ENCODE measurements around the gene HTR6.
"Not testable (repeated sequence)": the region's sequence is repeated elsewhere in the genome, so short reads cannot be mapped to it uniquely, and the experiment has no call there.

Gene HTR6

DNA sequence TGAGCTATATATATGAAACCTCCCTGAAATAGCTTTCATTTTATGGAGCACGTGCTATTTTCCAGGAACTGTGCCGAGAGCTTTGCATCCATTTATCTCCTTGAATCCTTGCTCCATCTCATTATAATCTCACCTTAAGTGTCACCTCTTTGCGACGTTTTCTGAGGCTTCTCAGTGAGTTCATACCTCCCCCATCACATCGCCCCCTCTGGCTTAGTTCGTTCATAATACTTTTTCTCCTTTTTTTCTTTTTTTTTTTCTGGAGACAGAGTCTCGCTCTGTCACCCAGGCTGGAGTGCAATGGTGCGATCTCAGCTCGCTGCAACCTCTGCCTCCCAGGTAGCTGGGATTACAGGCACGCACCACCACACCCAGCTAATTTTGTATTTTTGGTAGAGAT lies 25.4 kb upstream of the HTR6 start:
- DNase-seq (ENCODE audit: low read depth, low spot score) = not testable (repeated sequence)

DNA sequence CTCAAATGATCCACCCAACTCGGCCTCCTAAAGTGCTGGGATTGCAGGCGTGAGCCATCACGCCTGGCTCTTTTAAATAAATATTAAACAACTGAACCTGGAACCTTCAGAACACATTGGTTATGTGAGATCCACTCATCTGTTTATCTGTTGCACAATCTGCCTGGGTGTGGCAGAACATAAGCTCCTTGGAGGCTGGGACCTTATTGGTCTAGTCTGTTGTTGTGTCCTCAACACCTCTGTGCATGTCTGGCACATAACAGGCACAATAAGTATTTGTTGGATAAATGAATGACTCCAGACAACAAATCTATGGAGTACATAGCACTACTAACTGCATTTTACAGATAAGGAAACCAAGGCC lies 24.7 kb upstream of the HTR6 start:
- no peak for DNase-seq (ENCODE audit: low read depth, low spot score)

DNA sequence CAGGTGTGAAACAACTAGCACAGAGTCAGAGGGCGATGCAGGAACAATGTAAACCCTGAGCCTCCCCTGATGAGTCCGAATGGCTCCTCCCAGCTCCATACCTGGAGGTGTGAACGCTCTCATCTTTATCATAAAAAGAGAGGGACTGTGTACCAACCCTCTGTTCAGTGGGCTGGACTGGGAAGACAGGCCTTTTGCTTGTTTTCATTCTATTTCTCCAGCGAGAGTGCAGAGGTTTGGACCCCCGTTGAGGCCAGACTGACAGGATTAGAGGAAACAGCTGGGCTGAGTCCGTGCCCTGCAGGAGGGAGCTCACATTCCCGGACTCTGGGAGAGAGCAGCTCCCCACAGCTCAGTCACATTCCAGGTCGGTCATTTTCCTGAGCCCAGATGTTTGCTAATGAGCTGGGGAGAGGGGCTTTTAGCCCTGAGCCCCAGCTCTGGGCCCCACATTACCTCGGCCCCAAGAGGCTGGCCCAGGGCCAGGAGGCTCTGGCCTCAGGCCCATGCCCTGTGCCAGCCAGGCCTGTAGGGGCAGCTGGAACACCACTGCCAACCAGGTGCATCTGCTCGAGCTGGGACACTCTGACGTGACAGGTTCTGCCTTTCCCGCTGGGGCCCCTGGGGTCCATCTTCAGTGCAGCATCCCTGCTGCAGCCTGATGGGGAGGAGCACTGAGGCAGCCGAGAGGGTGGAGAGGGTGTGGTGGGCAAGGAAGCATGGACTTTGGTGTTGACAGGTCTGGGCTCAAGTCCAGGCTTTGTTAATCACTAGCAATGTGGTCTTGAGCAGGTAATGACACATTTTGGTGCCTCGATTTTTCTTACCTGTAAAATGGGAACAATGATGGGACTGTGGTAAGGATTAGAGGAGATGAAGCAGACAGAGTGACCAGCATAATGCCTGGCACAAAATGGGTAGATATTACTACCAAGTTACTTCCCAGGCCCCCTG lies 24.0 kb upstream of the HTR6 start:
- DNase-seq (ENCODE audit: low read depth, low spot score) = peak; percentile 76

GRCh38 chr1:19643121-19643520 lies 21.6 kb upstream of the HTR6 start:
- DNase-seq (ENCODE audit: low read depth, low spot score) = peak; percentile 25

- peak; percentile 29 for DNase-seq (ENCODE audit: low read depth, low spot score)
Observed at GRCh38 chr1:19643602-19644394, 20.9 kb upstream of the HTR6 start, which contains the start of gene NBL1. Gene NBL1 (plus strand): TSS chr1:19644311. CDS start chr1:19655031, 10,720 bp downstream.

DNA sequence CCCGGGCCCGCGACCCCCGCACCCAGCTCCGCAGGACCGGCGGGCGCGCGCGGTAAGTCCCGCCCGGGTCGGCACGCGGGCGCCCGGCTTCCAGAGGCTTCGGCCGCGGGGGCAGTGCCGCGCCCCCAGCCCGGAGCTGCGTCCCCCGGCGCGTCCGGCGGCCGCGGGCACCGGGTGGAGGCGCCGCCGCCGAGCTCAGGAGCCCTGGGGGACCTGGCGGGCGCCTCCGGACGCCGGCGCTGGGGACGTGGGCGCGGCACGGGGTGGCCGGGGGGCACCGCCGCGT lies 20.3 kb upstream of the HTR6 start:
- no peak for DNase-seq (ENCODE audit: low read depth, low spot score)

- peak; percentile 28 for DNase-seq (ENCODE audit: low read depth, low spot score)
Observed at GRCh38 chr1:19644681-19645410, 19.8 kb upstream of the HTR6 start.

GRCh38 chr1:19645411-19646251 lies 19.0 kb upstream of the HTR6 start:
- peak; percentile 34 for DNase-seq (ENCODE audit: low read depth, low spot score)

- no peak for DNase-seq (ENCODE audit: low read depth, low spot score)
Observed at GRCh38 chr1:19646377-19647319, 18.0 kb upstream of the HTR6 start.

DNA sequence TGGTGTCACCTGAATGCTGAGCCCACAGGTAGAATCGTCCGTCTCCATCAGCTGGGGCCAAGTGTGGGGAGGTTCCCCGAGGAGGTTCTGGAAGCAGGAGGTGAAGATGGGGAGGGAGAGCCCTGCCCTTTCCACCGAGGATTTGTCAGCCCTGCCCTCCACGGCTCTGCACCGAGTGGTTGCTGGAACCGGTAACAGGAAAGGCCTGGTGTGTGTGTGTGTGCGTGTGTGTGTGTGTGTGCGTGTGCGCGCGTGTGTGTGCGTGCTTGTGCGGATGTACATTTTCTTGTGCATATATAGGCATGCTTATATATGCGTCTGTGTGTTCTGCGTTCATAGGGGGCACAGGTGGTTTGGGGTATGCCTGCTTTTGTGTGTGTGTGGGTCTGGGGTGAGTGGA lies 17.0 kb upstream of the HTR6 start:
- DNase-seq (ENCODE audit: low read depth, low spot score) = no peak

DNA sequence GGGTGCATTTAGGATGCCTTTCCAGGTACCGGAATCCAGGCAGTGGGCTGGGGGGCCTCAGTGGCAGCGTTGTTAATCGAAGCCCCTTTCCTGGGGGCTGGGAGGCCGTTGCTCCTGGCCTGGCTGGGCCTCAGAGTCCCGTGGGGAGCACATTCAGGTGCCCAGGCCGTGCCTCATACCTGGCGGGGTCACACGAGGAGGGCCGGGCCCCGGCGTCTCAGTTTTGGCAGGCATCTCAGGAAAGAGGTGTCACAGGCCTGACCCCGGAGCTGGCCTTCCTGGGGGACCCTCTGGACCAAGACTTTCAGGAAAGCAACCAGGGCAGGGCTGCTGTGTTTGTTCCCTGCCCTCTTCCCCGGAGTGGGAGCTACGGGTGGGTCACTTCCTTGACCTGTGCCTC lies 16.4 kb upstream of the HTR6 start:
- no peak for DNase-seq (ENCODE audit: low read depth, low spot score)

DNA sequence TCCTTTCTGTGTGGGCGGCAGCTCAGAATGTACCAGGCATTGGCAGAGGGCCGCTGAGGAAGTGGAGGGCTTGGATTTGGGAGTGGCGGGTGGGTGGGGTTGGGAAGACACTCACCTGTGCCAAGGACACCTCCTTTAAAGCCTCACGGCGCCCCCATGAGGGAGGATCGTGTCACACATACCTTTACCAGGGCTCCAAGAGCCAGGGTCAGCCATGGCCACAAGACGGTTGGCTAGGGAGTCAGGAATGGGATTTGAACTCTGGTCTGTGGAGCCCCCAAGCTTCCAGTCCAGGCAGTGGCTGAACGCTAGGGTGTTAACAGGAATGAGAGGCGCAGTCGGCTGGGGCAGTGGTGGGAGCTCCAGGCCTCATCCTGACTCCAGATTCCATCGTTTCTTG lies 16.0 kb upstream of the HTR6 start:
- peak; percentile 69 for DNase-seq (ENCODE audit: low read depth, low spot score)

DNA sequence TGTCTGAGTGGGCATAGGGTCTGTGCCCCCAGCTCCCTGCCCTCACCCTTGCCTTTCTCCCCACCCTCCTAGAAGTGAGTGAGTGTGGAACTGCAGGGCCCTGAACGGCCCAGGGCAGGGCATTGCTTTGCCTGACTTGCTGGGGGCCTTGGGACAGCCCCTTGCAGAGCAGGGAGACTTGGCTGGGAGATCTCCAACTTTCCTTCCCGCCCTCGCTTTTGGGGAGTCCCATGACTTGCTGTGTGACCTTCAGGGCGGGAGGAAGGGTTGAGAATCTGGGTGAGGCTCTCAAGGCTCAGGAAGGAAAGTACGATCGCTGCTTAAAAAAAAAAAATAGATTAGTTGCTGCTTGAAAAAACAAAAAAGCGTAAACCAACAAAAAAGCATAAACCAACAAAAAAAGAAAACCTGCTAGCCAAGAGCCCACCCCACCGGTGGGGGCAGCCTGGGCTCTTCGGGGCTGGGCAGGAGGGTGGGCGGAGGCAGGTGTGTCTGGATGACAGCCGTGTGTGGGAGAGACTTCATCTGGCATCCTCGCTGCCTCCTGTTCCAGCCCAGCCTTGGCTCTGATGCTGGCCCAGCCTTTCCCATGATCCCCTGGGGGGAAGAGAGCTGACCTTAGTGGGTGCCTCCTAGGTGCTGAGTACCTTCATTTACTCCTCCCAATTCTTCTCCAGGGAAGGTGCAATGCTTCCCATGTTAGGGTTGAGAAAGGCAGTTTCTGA lies 14.1 kb upstream of the HTR6 start:
- DNase-seq (ENCODE audit: low read depth, low spot score) = no peak

- DNase-seq (ENCODE audit: low read depth, low spot score) = peak; percentile 69
Observed at GRCh38 chr1:19651141-19651737, 13.4 kb upstream of the HTR6 start.

- DNase-seq (ENCODE audit: low read depth, low spot score) = no peak
Observed at GRCh38 chr1:19654386-19654785, 10.3 kb upstream of the HTR6 start.

GRCh38 chr1:19654886-19655717 lies 9.6 kb upstream of the HTR6 start:
- DNase-seq (ENCODE audit: low read depth, low spot score) = no peak

- no peak for DNase-seq (ENCODE audit: low read depth, low spot score)
Observed at GRCh38 chr1:19655718-19656080, 9.0 kb upstream of the HTR6 start.

GRCh38 chr1:19656134-19656779 lies 8.4 kb upstream of the HTR6 start:
- no peak for DNase-seq (ENCODE audit: low read depth, low spot score)
